OCI-LY1 (cell line): ENCODE data around the gene SLX4IP.

Experiments
- CTCF ChIP-seq: fragments of 200-600 bp; sonication (generic), shearing (Covaris generic); IDR thresholded peaks from 2 replicates; pipeline ENCODE4 v1.5.1; 2017; ENCODE audit warnings: mild to moderate bottlenecking, antibody characterized with exemption, low read length, moderate library complexity, mixed read lengths
- EZH2 ChIP-seq: fragments of 200-600 bp; sonication (generic), shearing (Covaris generic); IDR thresholded peaks from 2 replicates; pipeline ENCODE4 v1.8.0; 2017; ENCODE audit warnings: borderline replicate concordance, mixed run types, mild to moderate bottlenecking, antibody characterized with exemption, low read length, moderate library complexity, mixed read lengths

DNA sequence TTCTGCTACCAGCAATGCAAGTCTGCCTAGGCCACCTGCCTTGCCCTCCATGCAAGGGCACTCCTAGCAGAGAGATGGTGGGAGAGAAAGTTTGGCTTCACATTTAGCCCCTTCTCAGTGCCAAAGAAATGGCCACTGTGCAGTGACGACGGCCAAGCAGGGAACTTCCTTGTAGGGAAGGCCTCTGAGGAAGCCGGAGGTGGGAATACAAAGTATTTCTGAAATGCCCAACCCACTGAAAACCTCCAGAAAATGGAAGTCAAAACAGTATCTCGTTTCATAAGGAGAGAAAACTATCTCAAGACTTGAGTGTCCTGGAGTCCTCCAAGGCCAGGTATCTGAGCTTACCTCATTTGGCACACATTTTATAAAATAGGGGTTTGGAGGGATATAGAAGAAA is 196.0 kb downstream of the SLX4IP start:
- no peak for TF ChIP-seq CTCF
- no peak for TF ChIP-seq EZH2
